Panc1 (cell line): ENCODE measurements around the gene ARFRP1.

Source experiments
- TF ChIP-seq, protein P1 (sequence below): fragments of 450-650 bp; IDR thresholded peaks from 2 replicates; pipeline ENCODE4 v1.5.1; 2017; ENCODE audit warnings: mild to moderate bottlenecking
- TF ChIP-seq, protein P2 (sequence below), 2 experiments: IDR thresholded peaks; 2 replicates each; pipeline ENCODE4 v1.6.1; 2011 to 2012; ENCODE audit warnings: low read depth in 2 of 2, control low read depth in 1 of 2, low read length in 1 of 2, mild to moderate bottlenecking in 1 of 2, moderate library complexity in 1 of 2; ENCODE audit not compliant: insufficient read depth in 1 of 2

DNA sequence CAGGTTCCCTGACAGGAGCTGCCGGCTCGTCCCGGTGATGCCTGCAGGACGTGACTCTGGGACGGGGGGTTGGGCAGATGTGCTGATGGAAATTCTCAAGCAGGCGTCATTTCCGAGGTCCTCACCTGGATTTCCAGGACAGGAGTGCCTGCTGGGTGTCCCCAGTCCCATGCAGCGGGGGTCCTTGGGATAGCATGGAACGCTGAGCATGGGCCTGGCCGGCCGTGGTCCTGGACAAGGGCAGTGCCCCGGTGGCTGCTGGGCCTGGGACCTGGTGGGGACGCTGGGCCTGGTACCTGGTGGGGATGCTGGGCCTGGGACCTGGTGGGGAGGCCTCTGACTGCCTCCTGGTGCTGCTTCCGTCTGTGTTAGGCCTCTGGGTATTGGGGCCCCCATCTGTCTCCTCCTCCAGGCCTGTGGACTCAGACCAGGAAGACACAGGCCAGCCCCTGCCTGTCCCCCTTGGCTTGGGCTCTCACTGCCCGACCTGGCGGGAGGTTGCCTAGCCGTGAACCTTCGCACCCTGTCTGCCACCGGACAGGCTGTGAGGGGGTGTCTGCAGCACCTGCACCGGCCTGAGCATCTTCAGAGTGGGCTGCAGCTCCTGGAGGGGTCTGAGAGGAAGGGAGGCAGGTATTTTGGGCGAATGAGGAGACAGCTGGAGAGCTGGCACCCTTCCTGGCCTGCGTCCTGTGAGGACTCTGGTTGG is 43.5 kb downstream of the ARFRP1 start:
- TF ChIP-seq, protein P1, sequence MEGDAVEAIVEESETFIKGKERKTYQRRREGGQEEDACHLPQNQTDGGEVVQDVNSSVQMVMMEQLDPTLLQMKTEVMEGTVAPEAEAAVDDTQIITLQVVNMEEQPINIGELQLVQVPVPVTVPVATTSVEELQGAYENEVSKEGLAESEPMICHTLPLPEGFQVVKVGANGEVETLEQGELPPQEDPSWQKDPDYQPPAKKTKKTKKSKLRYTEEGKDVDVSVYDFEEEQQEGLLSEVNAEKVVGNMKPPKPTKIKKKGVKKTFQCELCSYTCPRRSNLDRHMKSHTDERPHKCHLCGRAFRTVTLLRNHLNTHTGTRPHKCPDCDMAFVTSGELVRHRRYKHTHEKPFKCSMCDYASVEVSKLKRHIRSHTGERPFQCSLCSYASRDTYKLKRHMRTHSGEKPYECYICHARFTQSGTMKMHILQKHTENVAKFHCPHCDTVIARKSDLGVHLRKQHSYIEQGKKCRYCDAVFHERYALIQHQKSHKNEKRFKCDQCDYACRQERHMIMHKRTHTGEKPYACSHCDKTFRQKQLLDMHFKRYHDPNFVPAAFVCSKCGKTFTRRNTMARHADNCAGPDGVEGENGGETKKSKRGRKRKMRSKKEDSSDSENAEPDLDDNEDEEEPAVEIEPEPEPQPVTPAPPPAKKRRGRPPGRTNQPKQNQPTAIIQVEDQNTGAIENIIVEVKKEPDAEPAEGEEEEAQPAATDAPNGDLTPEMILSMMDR = no peak
- TF ChIP-seq, protein P2, sequence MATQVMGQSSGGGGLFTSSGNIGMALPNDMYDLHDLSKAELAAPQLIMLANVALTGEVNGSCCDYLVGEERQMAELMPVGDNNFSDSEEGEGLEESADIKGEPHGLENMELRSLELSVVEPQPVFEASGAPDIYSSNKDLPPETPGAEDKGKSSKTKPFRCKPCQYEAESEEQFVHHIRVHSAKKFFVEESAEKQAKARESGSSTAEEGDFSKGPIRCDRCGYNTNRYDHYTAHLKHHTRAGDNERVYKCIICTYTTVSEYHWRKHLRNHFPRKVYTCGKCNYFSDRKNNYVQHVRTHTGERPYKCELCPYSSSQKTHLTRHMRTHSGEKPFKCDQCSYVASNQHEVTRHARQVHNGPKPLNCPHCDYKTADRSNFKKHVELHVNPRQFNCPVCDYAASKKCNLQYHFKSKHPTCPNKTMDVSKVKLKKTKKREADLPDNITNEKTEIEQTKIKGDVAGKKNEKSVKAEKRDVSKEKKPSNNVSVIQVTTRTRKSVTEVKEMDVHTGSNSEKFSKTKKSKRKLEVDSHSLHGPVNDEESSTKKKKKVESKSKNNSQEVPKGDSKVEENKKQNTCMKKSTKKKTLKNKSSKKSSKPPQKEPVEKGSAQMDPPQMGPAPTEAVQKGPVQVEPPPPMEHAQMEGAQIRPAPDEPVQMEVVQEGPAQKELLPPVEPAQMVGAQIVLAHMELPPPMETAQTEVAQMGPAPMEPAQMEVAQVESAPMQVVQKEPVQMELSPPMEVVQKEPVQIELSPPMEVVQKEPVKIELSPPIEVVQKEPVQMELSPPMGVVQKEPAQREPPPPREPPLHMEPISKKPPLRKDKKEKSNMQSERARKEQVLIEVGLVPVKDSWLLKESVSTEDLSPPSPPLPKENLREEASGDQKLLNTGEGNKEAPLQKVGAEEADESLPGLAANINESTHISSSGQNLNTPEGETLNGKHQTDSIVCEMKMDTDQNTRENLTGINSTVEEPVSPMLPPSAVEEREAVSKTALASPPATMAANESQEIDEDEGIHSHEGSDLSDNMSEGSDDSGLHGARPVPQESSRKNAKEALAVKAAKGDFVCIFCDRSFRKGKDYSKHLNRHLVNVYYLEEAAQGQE (IDR thresholded peaks at IDR 0.05; ENCODE audit: insufficient read depth in 1 of 2, low read depth in 2 of 2, low read length in 1 of 2) = no peak
